B cell (primary cell): ENCODE results near the gene ANKRD23. TPM values are rescaled to one million over a fixed set of nuclear protein-coding genes. Genes with fewer than 3 reads are reported as not detected.

Source experiments
- ATAC-seq: fragments of 200-7000 bp; cut with Tn5 transposase; one replicate; pipeline ENCODE4 v1.10.0; 2021; ENCODE audit warnings: low read depth, mild to moderate bottlenecking, moderate number of reproducible peaks, moderate library complexity
- CTCF ChIA-PET: fragments of 350-600 bp; sonication (Branson Sonifier 250); formaldehyde crosslinking; loops from one replicate; lab custom pipeline; 2021; ENCODE audit warnings: antibody characterized with exemption, inconsistent platforms; lab: Charles Lee
- POLR2A ChIA-PET: fragments of 350-600 bp; sonication (Branson Sonifier 250); formaldehyde crosslinking; loops from one replicate; lab custom pipeline; 2021; ENCODE audit warnings: antibody characterized with exemption; lab: Charles Lee
- DNase-seq: peaks from one replicate; pipeline ENCODE4 v3.0.0; 2013
- H2AFZ ChIP-seq: 2 replicates; pipeline ENCODE4 v1.6.1; 2012; ENCODE audit warnings: mild to moderate bottlenecking, low read depth, low read length; ENCODE audit not compliant: insufficient read depth, poor library complexity, severe bottlenecking
- H3K27ac ChIP-seq, 2 donors: 1 replicate in 1 of 2; 2 replicates in 1 of 2; pipeline ENCODE4 v1.5.1; 2012 to 2013; ENCODE audit warnings: low read length in 2 of 2, mild to moderate bottlenecking in 2 of 2, moderate library complexity in 1 of 2
- H3K27me3 ChIP-seq, 4 experiments: fragments of 200-600 bp in 1 of 4; sonication (generic) in 1 of 4; replicated peaks in 1 of 4; 1 replicate in 2 of 4; 2 replicates in 2 of 4; pipeline versions ENCODE4 v1.6.1 to v1.7.0; 2013 to 2016; ENCODE audit warnings: low read length in 3 of 4, mild to moderate bottlenecking in 2 of 4, mixed read lengths in 1 of 4, moderate library complexity in 1 of 4; ENCODE audit not compliant: insufficient read depth in 4 of 4, control insufficient read depth in 3 of 4; ENCODE audit errors: control extremely low read depth in 1 of 4
- H3K36me3 ChIP-seq, 2 experiments: replicated peaks in 1 of 2; 1 replicate in 1 of 2; 2 replicates in 1 of 2; pipeline versions ENCODE4 v1.6.1 to v1.7.1; 2013; ENCODE audit warnings: low read length in 1 of 2; ENCODE audit not compliant: insufficient read depth in 2 of 2, control insufficient read depth in 1 of 2; ENCODE audit errors: control extremely low read depth in 1 of 2, extremely low read depth in 1 of 2
- H3K4me1 ChIP-seq, 2 donors: fragments of 200-600 bp in 1 of 2; sonication (generic) in 1 of 2; 1 replicate in 1 of 2; 2 replicates in 1 of 2; pipeline versions ENCODE4 v1.5.1 to v1.6.1; 2013 to 2017; ENCODE audit warnings: low read length in 2 of 2; ENCODE audit not compliant: control insufficient read depth in 2 of 2, insufficient read depth in 2 of 2
- H3K4me2 ChIP-seq: replicated peaks from 2 replicates; pipeline ENCODE3; 2012; ENCODE audit warnings: mild to moderate bottlenecking, low read depth, low read length; ENCODE audit not compliant: poor library complexity, severe bottlenecking
- H3K4me3 ChIP-seq, 5 experiments: fragments of 200-600 bp in 1 of 5; sonication (generic) in 1 of 5; 1 replicate in 3 of 5; 2 replicates in 2 of 5; pipeline versions ENCODE4 v1.5.1 to v1.7.0; 2011 to 2016; ENCODE audit warnings: low read length in 4 of 5, mild to moderate bottlenecking in 4 of 5, low read depth in 2 of 5, control low read depth in 1 of 5, moderate library complexity in 1 of 5; ENCODE audit not compliant: insufficient read depth in 1 of 5; ENCODE audit errors: control extremely low read depth in 1 of 5, extremely low read depth in 1 of 5
- H3K79me2 ChIP-seq: fragments of 200-600 bp; sonication (generic); one replicate; pipeline ENCODE4 v1.6.0; 2016; ENCODE audit warnings: low read length; ENCODE audit not compliant: control insufficient read depth, insufficient read depth
- H3K9ac ChIP-seq: fragments of 200-600 bp; sonication (generic); 2 replicates; pipeline ENCODE4 v1.6.1; 2017; ENCODE audit warnings: mild to moderate bottlenecking, low read length, moderate library complexity
- H3K9me3 ChIP-seq, 3 donors: one replicate each; pipeline versions ENCODE4 v1.6.1 to v1.7.1; 2013; ENCODE audit warnings: low read length in 2 of 3; ENCODE audit not compliant: control insufficient read depth in 2 of 3, insufficient read depth in 1 of 3; ENCODE audit errors: control extremely low read depth in 1 of 3
- H4K20me1 ChIP-seq: 2 replicates; pipeline ENCODE4 v1.6.0; 2012; ENCODE audit warnings: mild to moderate bottlenecking, low read length; ENCODE audit not compliant: insufficient read depth, control insufficient read depth, poor library complexity, severe bottlenecking
- H3K27ac Mint-ChIP-seq: one replicate; pipeline ENCODE4 v1.8.0; 2021; ENCODE audit warnings: mixed read lengths
- H3K27me3 Mint-ChIP-seq: one replicate; pipeline ENCODE4 v1.8.0; 2021; ENCODE audit warnings: mixed read lengths
- H3K4me1 Mint-ChIP-seq: one replicate; pipeline ENCODE4 v1.8.0; 2021; ENCODE audit warnings: mixed read lengths
- H3K4me3 Mint-ChIP-seq: one replicate; pipeline ENCODE4 v1.8.0; 2021; ENCODE audit warnings: mixed read lengths
- H3K9me3 Mint-ChIP-seq: one replicate; pipeline ENCODE4 v1.8.0; 2022; ENCODE audit warnings: mixed read lengths; ENCODE audit not compliant: insufficient read depth
- EZH2 ChIP-seq: IDR thresholded peaks from 2 replicates; pipeline ENCODE4 v1.6.1; 2012; ENCODE audit warnings: borderline replicate concordance, low read depth, mild to moderate bottlenecking, moderate library complexity, low read length; ENCODE audit not compliant: insufficient read depth, poor library complexity, severe bottlenecking
- WGBS: methylation state at CpG from one replicate; pipeline ENCODE4 v1.1.5; 2013; ENCODE audit warnings: missing lambda C conversion rate; ENCODE audit not compliant: insufficient coverage; 5-methylcytosine and 5-hydroxymethylcytosine counted together
- intact Hi-C: fragments of 100-400 bp; cut with micrococcal nuclease; formaldehyde crosslinking; loops from one replicate; pipeline ENCODE4 v1.10.0; 2022
- polyA plus RNA-seq: library from polyadenylated mRNA; depleted of rRNA; stranded (reverse); fragments of >200 nt; gene quantifications from 2 replicates; pipeline ENCODE4 v1.2.3, GENCODE V29; 2012
- total RNA-seq, 2 donors: library from RNA; stranded (reverse); fragments of 120-200 nt in 1 of 2; gene quantifications; 1 replicate in 1 of 2; 2 replicates in 1 of 2; pipeline versions ENCODE4 v1.2.3 to v1.2.4, GENCODE V29; 2013 to 2022
- TF ChIP-seq, protein P1 (sequence below): fragments of 200-600 bp; IDR thresholded peaks from one replicate; pipeline ENCODE4 v1.8.0; 2022; ENCODE audit warnings: antibody characterized with exemption, mild to moderate bottlenecking

Gene ANKRD23
- total and polyA plus RNA-seq, 2 donors (not counting 1 experiment from before 2014, with no cell fraction given), result 8.8 to 11.3 TPM

- Mint-ChIP-seq H3K4me1 (peaks cover 10% of the 10 kb centered on the region), H3K4me3 (no peak overlapping the region), H3K27ac (no peak overlapping the region), H3K27me3 (no peaks in the 10 kb centered on the region), H3K9me3 (no peaks in the 10 kb centered on the region)
- 56% methylated on average over 4 of the region's 5 CpGs for WGBS
- ChIA-PET POLR2A (no interaction called here), CTCF (no interaction called here)
- intact Hi-C loops, result no loop called here
- no peak for TF ChIP-seq EZH2
- TF ChIP-seq, protein P1, sequence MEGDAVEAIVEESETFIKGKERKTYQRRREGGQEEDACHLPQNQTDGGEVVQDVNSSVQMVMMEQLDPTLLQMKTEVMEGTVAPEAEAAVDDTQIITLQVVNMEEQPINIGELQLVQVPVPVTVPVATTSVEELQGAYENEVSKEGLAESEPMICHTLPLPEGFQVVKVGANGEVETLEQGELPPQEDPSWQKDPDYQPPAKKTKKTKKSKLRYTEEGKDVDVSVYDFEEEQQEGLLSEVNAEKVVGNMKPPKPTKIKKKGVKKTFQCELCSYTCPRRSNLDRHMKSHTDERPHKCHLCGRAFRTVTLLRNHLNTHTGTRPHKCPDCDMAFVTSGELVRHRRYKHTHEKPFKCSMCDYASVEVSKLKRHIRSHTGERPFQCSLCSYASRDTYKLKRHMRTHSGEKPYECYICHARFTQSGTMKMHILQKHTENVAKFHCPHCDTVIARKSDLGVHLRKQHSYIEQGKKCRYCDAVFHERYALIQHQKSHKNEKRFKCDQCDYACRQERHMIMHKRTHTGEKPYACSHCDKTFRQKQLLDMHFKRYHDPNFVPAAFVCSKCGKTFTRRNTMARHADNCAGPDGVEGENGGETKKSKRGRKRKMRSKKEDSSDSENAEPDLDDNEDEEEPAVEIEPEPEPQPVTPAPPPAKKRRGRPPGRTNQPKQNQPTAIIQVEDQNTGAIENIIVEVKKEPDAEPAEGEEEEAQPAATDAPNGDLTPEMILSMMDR, result no peak
- no peak overlapping the region for H3K4me3 ChIP-seq
- ATAC-seq (no peak), DNase-seq (no peak)
- H3K9ac ChIP-seq, result no peak overlapping the region
- no peaks in the 10 kb centered on the region for H3K9me3 ChIP-seq
- no peaks in the 10 kb centered on the region for H3K27me3 ChIP-seq
- peaks cover 13% of the 10 kb centered on the region for H4K20me1 ChIP-seq
- H3K36me3 ChIP-seq, result peaks cover 0 to 89% of the 10 kb centered on the region in 2 experiments
- H3K4me1 ChIP-seq, result peaks cover 0 to 5% of the 10 kb centered on the region in 2 donors
- no peaks in the 10 kb centered on the region for H3K79me2 ChIP-seq
- no peak overlapping the region for H3K4me2 ChIP-seq
- no peak overlapping the region for H3K27ac ChIP-seq
- H2AFZ ChIP-seq, result no peak overlapping the region
These were observed 13.7 kb downstream of the ANKRD23 start for GRCh38 chr2:96830044-96830562.

DNA sequence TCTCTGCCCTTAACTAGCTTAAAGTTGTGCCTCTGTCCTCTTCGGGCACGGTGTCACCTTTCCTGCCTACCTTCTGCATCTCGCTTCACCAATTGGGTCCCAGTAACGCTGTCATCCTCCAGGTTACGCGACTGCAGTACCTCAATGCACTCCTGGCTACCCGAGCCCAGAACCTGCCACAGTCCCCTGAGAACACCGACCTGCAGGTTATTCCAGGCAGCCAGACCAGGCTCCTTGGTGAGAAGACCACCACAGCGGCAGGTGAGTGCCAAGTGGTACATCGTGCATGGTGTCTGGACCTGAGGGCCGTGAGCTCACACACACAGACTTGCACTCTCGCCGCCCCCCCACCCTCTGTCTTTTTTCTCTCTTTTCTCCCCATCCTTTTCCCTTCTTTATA, 14.9 kb downstream of the ANKRD23 start:
- Histone ChIP-seq H4K20me1 (peaks cover 25% of the 10 kb centered on the region), H3K4me3 (no peak overlapping the region), H3K36me3 (peaks cover 0 to 90% of the 10 kb centered on the region in 2 experiments), H3K9ac (no peak overlapping the region), H3K27me3 (no peaks in the 10 kb centered on the region), H3K79me2 (no peaks in the 10 kb centered on the region), H2AFZ (no peak overlapping the region), H3K4me1 (peaks cover 0 to 5% of the 10 kb centered on the region in 2 donors), H3K4me2 (no peak overlapping the region), H3K9me3 (no peaks in the 10 kb centered on the region), H3K27ac (no peak overlapping the region)
- ChIA-PET POLR2A (interaction anchor here (0.7 kb wide), 1 partner anchor 10 kb away, joined by 4 read pairs; no protein-coding TSS in a partner anchor), CTCF (interaction anchor here (0.7 kb wide), 1 partner anchor 126 kb away, joined by 3 read pairs; no protein-coding TSS in a partner anchor)
- DNase-seq, result no peak
- Mint-ChIP-seq H3K4me3 (no peak overlapping the region), H3K9me3 (no peaks in the 10 kb centered on the region), H3K4me1 (peaks cover 10% of the 10 kb centered on the region), H3K27me3 (no peaks in the 10 kb centered on the region), H3K27ac (no peak overlapping the region)
- intact Hi-C loops, result no loop called here
- ATAC-seq, result no peak
- WGBS, result 97% methylated on average over 9 of the region's 13 CpGs
- TF ChIP-seq, protein P1, result no peak
- no peak for TF ChIP-seq EZH2
